NB4 (cell line): ENCODE results near the gene ERBB4.

Experiments
- DNase-seq: peaks from one replicate; pipeline ENCODE4 v3.0.0; 2010; ENCODE audit warnings: low read depth
- H3K4me3 ChIP-seq: one replicate; pipeline ENCODE4 v1.5.1; 2011; ENCODE audit warnings: mild to moderate bottlenecking, low read depth, low read length, moderate library complexity
- MYC ChIP-seq: IDR thresholded peaks from 2 replicates; pipeline ENCODE4 v1.6.1; 2011; ENCODE audit warnings: low read depth, low read length
- POLR2A ChIP-seq: IDR thresholded peaks from 2 replicates; pipeline ENCODE4 v1.6.1; 2011; ENCODE audit warnings: mild to moderate bottlenecking; ENCODE audit not compliant: insufficient read length; ENCODE audit errors: extremely low read depth
- TF ChIP-seq, protein P1 (sequence below): IDR thresholded peaks from 2 replicates; pipeline ENCODE4 v1.6.1; 2011; ENCODE audit warnings: low read depth, low read length
- TF ChIP-seq, protein P2 (sequence below): IDR thresholded peaks from one replicate; pipeline ENCODE4 v1.5.1; 2012; ENCODE audit warnings: low read depth, low read length

The ERBB4 gene

DNA sequence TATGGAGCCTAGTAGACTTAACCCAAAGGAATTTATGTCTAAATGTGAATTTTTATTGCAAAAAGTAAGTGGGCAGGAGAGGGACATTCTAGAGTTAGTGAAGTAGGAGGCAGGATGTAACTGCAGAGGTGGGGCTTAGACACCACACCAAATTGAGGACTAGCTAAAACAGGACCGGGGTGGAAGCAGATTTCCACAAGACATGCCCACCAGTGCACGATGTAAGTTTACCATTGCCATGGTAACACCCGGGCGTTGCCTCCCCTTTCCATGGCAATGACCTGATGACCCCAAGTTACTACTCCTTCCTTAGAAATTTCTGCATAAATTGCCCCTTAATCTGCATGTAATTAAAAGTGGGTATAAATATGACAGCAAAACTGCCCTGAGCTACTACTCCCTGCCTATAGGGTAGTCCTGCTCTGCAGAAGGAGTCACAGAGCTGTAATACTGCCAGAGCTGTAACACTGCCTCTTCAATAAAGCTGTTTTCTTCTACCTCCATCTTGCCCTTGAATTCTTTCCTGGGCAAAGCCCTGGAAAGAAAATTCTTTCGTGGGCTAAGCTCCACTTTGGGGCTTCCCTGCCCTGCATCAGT is 509.7 kb downstream of the ERBB4 start:
- no peak overlapping the region for H3K4me3 ChIP-seq
- TF ChIP-seq, protein P1, sequence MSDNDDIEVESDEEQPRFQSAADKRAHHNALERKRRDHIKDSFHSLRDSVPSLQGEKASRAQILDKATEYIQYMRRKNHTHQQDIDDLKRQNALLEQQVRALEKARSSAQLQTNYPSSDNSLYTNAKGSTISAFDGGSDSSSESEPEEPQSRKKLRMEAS: no peak
- TF ChIP-seq, protein P2, sequence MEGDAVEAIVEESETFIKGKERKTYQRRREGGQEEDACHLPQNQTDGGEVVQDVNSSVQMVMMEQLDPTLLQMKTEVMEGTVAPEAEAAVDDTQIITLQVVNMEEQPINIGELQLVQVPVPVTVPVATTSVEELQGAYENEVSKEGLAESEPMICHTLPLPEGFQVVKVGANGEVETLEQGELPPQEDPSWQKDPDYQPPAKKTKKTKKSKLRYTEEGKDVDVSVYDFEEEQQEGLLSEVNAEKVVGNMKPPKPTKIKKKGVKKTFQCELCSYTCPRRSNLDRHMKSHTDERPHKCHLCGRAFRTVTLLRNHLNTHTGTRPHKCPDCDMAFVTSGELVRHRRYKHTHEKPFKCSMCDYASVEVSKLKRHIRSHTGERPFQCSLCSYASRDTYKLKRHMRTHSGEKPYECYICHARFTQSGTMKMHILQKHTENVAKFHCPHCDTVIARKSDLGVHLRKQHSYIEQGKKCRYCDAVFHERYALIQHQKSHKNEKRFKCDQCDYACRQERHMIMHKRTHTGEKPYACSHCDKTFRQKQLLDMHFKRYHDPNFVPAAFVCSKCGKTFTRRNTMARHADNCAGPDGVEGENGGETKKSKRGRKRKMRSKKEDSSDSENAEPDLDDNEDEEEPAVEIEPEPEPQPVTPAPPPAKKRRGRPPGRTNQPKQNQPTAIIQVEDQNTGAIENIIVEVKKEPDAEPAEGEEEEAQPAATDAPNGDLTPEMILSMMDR: no peak
- TF ChIP-seq MYC (no peak), POLR2A (no peak)
- DNase-seq: no peak

DNA sequence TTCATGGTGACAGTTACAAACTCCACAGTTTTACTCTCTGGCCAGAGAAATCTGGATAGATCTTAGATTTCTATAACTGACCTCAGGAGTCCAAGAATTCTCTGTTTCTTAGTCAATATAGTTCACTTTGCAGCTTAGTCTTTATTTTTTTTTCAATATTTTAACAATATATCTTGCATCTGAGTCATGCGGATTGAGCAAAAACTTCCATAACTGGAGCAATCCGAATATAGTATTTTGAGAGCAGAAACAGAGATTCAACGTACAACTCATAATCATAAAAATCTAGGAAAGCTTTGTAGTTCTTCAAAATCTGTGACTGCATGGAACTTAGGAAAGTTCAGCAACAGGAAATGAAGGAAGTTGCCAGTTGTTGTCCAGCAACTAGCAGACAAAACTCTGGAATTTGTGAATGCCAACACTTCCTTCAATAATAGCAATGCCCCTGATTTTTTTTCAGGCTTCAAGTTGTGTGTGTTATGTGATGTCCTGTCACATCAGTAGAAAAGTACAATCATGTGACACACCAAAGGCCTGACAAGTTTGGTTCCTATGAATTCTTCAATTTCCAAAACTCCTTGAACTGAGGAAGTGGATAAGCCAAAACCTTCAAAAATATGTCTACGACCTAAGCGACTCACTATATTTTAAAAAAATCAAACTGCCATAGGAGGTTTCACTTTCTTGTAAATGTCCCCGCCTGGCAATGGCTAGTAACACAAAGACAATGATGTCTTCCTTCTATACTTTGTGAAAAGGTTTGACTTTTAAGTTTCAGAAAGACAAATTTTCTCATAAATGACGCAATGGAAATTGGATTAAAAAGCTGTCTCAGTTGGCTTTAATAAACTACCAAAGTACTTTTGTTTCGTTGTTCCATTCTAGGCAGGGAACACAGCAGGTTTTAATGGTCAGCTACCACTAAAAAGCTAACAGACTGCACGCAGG is 510.6 kb downstream of the ERBB4 start:
- TF ChIP-seq, protein P1: no peak
- TF ChIP-seq, protein P2: no peak
- no peak for TF ChIP-seq POLR2A
- no peak for TF ChIP-seq MYC
- H3K4me3 ChIP-seq: no peak overlapping the region
- DNase-seq: no peak

- DNase-seq: no peak
- TF ChIP-seq POLR2A (no peak), MYC (no peak)
- TF ChIP-seq, protein P2: no peak
- TF ChIP-seq, protein P1: no peak
- no peak overlapping the region for H3K4me3 ChIP-seq
Measured at GRCh38 chr2:212024040-212024439, 514.6 kb downstream of the ERBB4 start.

DNA sequence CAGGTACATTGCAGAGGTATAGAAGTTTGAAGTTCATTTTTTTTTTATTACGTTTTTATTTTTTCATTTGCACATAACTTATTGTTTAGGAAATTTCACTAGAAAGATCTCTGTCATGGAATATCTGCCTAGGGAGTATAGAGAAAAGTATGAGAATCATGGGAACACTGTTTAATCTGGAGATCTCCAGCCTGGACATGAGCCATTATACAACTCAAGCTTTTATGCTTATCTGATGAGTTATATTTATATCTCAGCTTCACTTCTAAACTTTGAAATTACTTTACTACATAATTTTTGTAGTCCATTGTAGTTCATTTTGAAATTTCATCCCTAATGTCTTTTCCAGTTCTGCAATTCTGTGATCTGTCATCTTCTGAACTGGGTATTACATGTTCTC is 515.6 kb downstream of the ERBB4 start:
- TF ChIP-seq, protein P2: no peak
- TF ChIP-seq, protein P1: no peak
- TF ChIP-seq MYC (no peak), POLR2A (no peak)
- H3K4me3 ChIP-seq: no peak overlapping the region
- no peak for DNase-seq

DNA sequence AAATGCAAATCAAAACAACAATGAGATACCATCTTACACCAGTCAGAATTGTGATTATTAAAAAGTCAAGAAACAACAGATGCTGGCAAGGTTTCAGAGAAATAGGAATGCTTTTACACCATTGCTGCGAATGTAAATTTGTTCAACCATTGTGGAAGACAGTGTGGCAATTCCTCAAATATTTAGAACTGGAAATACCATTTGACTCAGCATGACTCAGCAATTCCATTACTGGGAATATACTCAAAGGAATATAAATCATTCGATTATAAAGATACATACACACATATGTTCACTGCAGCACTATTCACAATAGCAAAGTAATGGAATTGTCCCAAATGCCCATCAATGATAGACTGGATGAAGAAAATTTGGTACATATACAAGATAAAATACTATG is 516.7 kb downstream of the ERBB4 start:
- TF ChIP-seq, protein P2: no peak
- no peak overlapping the region for H3K4me3 ChIP-seq
- no peak for DNase-seq
